Immature natural killer cell (primary cell): Measurements from ENCODE around the gene CYP8B1. TPM values are rescaled to one million over a fixed set of nuclear protein-coding genes. Genes with fewer than 3 reads are reported as not detected.

Source experiments
- DNase-seq, 3 donors: peaks; one replicate each; pipeline ENCODE4 v3.0.0; 2022; ENCODE audit warnings: mixed read lengths in 1 of 3
- H3K27ac Mint-ChIP-seq, 6 donors: one replicate each; pipeline ENCODE4 v1.8.0; 2020; ENCODE audit warnings: mixed read lengths in 6 of 6, mild to moderate bottlenecking in 5 of 6, inconsistent platforms in 4 of 6, moderate library complexity in 3 of 6
- H3K27me3 Mint-ChIP-seq, 3 donors: one replicate each; pipeline ENCODE4 v1.8.0; 2020 to 2021; ENCODE audit warnings: low read depth in 3 of 3, mild to moderate bottlenecking in 3 of 3, mixed read lengths in 3 of 3, moderate library complexity in 3 of 3, inconsistent platforms in 1 of 3
- H3K36me3 Mint-ChIP-seq, 3 donors: one replicate each; pipeline ENCODE4 v1.8.0; 2020; ENCODE audit warnings: mixed read lengths in 3 of 3, inconsistent platforms in 2 of 3, mild to moderate bottlenecking in 2 of 3
- H3K4me1 Mint-ChIP-seq, 2 donors: one replicate each; pipeline ENCODE4 v1.8.0; 2020; ENCODE audit warnings: inconsistent platforms in 2 of 2, mild to moderate bottlenecking in 2 of 2, mixed read lengths in 2 of 2, moderate library complexity in 1 of 2
- H3K4me3 Mint-ChIP-seq, 5 donors: one replicate each; pipeline ENCODE4 v1.8.0; 2020; ENCODE audit warnings: mild to moderate bottlenecking in 5 of 5, mixed read lengths in 5 of 5, inconsistent platforms in 3 of 5, moderate library complexity in 3 of 5
- H3K9me3 Mint-ChIP-seq, 6 donors: one replicate each; pipeline ENCODE4 v1.8.0; 2020; ENCODE audit warnings: mild to moderate bottlenecking in 6 of 6, mixed read lengths in 6 of 6, inconsistent platforms in 4 of 6, moderate library complexity in 3 of 6
- polyA plus RNA-seq, 3 donors: library from polyadenylated mRNA; unstranded; fragments of 300-500 nt; fragmentation: Illumina TruSeq; gene quantifications; one replicate each; pipeline ENCODE4 v1.2.3, GENCODE V29; 2021

Gene CYP8B1
- polyA plus RNA-seq, 3 donors from 2014 or later = not detected

DNA sequence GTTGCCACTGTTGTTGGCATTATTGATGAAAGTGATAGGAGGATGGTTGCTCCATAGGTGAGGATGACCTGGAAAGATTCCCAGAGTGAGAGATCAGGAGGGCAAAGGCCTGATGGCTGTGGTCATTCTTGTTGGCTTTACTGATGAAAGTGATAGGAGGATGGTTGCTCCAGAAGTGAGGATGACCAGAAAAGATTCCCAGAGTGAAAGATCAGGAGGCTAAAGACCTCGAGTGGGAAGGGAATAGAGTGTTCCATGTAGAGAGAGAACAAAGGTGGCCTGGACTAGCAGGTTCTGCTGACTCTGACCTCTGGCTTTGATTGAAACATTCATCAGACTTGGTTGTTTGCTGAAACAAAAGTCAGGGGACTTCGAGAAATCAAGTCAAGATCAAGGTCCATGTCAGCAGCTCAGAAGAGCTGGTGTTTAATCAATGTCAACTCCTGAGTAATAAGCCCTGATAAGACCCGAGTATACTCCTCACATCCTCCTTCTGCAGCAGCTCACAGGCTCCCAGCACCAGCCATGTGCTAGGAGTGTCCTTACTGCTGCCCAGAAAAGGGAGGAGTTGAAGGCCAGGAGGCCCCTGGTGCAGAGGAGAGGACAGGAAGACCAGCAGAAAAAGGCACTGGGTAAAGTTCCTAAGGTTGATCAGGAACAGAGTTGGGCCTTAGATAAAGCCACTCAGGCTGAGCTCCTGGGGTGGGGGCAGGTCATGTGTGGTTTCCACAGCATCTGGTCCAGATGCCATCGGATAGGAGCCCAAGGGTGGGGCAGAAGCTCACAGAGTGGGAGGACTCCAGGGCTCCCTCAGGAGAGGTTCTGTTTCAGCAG is 19.9 kb downstream of the CYP8B1 start:
- no peak overlapping the region for H3K4me3 Mint-ChIP-seq
- H3K27ac Mint-ChIP-seq = no peak overlapping the region
- DNase-seq = no peak
- H3K27me3 Mint-ChIP-seq = peaks cover 3 to 10% (median 4%) of the 10 kb centered on the region in 3 donors
- peaks cover 0 to 5% (median 0%) of the 10 kb centered on the region in 6 donors for H3K9me3 Mint-ChIP-seq
- H3K36me3 Mint-ChIP-seq = peaks cover 0 to 8% (median 5%) of the 10 kb centered on the region in 3 donors
- H3K4me1 Mint-ChIP-seq = no peaks in the 10 kb centered on the region

- Mint-ChIP-seq H3K36me3 (peaks cover 0 to 5% (median 4%) of the 10 kb centered on the region in 3 donors), H3K27me3 (peaks cover 3 to 10% (median 4%) of the 10 kb centered on the region in 3 donors), H3K4me3 (no peak overlapping the region), H3K4me1 (no peaks in the 10 kb centered on the region), H3K9me3 (peaks cover 0 to 5% (median 0%) of the 10 kb centered on the region in 6 donors), H3K27ac (no peak overlapping the region)
- no peak for DNase-seq
Observed at GRCh38 chr3:42855219-42855546, 20.5 kb downstream of the CYP8B1 start.

DNA sequence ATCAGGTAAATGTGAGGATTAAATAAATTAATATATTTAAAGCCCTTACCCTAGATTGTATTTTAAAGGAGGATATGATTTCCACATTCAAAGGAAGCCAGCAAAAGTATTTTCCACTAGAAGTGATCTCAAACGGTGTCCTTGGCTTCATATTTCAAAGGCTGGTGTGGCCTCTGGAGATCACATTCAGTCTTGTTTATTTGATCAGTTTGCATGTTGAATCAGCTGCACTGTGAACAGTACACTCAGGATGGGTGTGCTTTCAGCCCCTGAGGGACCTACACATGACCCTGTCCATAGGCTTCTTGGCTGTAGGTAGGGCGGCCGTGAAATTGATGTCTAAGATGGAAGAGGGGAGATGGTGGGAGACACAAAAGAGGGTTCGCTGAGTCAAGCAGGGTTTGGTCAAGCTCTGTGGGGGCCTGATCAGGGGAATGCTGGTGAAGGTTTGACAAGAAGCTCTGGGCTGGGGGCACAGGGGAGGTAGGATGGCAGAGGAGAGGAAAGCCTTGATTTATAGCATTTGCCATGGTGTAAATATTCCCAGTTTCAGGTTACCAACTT is 21.9 kb downstream of the CYP8B1 start:
- peaks cover 3 to 6% of the 10 kb centered on the region in 2 donors for H3K4me1 Mint-ChIP-seq
- DNase-seq = no peak
- peaks cover 0 to 4% (median 2%) of the 10 kb centered on the region in 3 donors for H3K36me3 Mint-ChIP-seq
- H3K27ac Mint-ChIP-seq = no peak overlapping the region
- H3K9me3 Mint-ChIP-seq = peaks cover 0 to 5% (median 0%) of the 10 kb centered on the region in 6 donors
- peaks cover 3 to 10% (median 4%) of the 10 kb centered on the region in 3 donors for H3K27me3 Mint-ChIP-seq
- H3K4me3 Mint-ChIP-seq = no peak overlapping the region

DNA sequence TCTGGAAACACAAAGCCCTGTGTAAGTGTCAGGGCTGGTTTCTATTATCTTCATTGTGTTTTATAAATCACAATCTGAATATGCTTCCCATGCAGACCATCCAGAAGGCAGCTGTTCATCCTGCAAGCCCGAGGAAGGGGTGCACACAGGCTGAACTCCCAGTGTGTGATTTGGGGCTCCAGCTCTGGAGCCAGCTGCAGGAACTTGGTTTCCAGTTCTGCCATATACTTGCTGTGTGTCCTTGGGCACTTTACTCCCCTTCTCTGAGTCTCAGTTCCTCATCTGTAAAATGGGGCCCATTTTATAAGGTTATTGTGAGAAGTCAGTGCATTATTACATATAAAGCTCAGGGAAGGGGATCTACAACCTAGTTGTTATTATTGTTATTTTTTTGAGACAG is 22.6 kb downstream of the CYP8B1 start:
- Mint-ChIP-seq H3K27me3 (peaks cover 3 to 4% (median 4%) of the 10 kb centered on the region in 3 donors), H3K4me1 (peaks cover 4 to 10% of the 10 kb centered on the region in 2 donors), H3K27ac (no peak overlapping the region), H3K9me3 (peaks cover 0 to 5% (median 0%) of the 10 kb centered on the region in 6 donors), H3K4me3 (no peak overlapping the region), H3K36me3 (peaks cover 0 to 4% (median 0%) of the 10 kb centered on the region in 3 donors)
- DNase-seq = no peak

DNA sequence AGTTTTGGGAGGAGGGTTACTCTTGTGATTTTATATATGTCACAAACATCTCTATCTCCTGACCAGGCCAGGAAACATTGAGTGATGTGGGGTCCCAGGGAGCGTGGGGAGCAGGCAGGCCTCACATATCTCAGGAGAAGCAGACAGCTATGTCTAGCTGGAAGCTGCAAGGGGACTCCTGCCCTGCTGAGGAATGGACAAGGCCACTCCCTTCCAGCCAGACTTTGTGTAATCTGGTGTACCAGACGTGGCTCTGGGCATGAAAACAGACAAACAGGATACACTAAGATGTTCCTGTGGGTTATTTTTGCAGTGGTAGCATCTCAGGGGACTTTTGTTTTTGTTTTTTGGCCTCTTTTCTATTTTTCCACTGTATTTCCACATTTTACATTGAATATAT is 23.2 kb downstream of the CYP8B1 start:
- H3K4me1 Mint-ChIP-seq = peaks cover 9 to 16% of the 10 kb centered on the region in 2 donors
- no peak overlapping the region for H3K4me3 Mint-ChIP-seq
- H3K27ac Mint-ChIP-seq = peak overlapping the region in 1 of 6 donors; percentile 0
- peaks cover 0 to 5% (median 0%) of the 10 kb centered on the region in 6 donors for H3K9me3 Mint-ChIP-seq
- peaks cover 3 to 4% (median 3%) of the 10 kb centered on the region in 3 donors for H3K27me3 Mint-ChIP-seq
- no peak for DNase-seq
- peaks cover 0 to 4% (median 0%) of the 10 kb centered on the region in 3 donors for H3K36me3 Mint-ChIP-seq

DNA sequence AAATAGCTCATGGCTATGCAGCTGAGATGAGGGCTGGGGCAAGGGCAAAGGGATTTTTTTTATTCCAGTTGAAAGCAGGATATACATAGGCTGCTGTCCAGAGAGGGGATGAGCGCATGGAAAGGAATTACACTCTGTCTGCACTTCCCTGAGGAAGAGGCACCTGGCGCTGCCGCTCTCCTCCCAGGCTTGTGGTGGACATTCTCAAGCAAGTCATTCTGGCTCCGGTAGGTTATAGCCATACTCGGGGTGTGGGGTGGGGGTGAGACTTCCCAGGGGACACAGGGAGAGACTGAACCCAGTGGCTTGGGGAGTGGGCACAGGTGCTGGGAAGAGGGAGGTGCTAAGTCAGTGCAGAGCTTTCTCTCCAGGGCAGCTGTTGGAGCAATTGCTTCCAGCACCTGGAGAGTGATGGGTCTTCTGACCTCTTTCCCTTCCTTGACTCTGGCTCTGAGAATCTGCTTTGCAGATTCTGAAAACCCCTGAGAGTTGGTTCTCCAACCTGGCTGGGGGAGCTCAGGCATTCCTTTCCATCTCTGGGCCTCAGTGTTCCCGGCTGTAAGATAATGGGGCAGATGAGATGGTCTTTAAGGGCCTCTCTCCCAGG is 24.3 kb downstream of the CYP8B1 start:
- peaks cover 20 to 28% of the 10 kb centered on the region in 2 donors for H3K4me1 Mint-ChIP-seq

DNA sequence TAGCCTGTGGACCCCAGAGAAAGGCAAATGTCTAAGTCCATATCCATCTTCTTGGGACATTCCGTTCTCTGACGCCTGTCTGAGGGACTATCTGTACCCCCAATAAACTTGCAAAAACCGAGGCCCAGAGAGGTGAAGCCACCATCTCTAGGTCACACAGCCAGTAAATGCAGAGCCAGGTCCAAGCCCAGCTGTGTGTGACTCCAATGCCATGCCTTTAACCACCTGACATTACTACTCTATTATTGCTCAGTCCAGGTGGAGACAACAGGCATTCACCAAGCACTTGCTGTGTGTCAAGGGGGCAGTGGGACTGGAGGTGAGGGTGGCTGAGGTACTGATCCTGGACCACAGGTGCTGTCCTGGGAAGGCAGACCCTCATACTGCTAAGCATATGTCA is 25.4 kb downstream of the CYP8B1 start:
- DNase-seq = no peak
- Mint-ChIP-seq H3K27ac (peak overlapping the region in 1 of 6 donors; percentile 66), H3K9me3 (peaks cover 0 to 2% (median 0%) of the 10 kb centered on the region in 6 donors), H3K36me3 (peaks cover 0 to under 1% (median 0%) of the 10 kb centered on the region in 3 donors), H3K27me3 (peaks cover 0 to 2% (median 2%) of the 10 kb centered on the region in 3 donors), H3K4me3 (no peak overlapping the region), H3K4me1 (peaks cover 22 to 34% of the 10 kb centered on the region in 2 donors)

More for the DNA sequence above, 24.3 kb downstream of the CYP8B1 start:
- Mint-ChIP-seq H3K9me3 (peaks cover 0 to 5% (median 0%) of the 10 kb centered on the region in 6 donors), H3K4me3 (no peak overlapping the region), H3K27ac (peak overlapping the region in 2 of 6 donors; percentile 25 to 66), H3K36me3 (peaks cover 0 to 4% (median 0%) of the 10 kb centered on the region in 3 donors), H3K27me3 (peaks cover 0 to 2% (median 2%) of the 10 kb centered on the region in 3 donors)
- no peak for DNase-seq

- H3K4me1 Mint-ChIP-seq = peaks cover 22 to 34% of the 10 kb centered on the region in 2 donors
- H3K27me3 Mint-ChIP-seq = peaks cover 0 to 2% (median 2%) of the 10 kb centered on the region in 3 donors
- H3K27ac Mint-ChIP-seq = peak overlapping the region in 2 of 6 donors; percentile 8 to 79
- H3K9me3 Mint-ChIP-seq = no peaks in the 10 kb centered on the region
- no peak overlapping the region for H3K4me3 Mint-ChIP-seq
- no peaks in the 10 kb centered on the region for H3K36me3 Mint-ChIP-seq
- no peak for DNase-seq
Observed at GRCh38 chr3:42849017-42849416, 26.7 kb downstream of the CYP8B1 start.

GRCh38 chr3:42847731-42848130 is 27.9 kb downstream of the CYP8B1 start:
- Mint-ChIP-seq H3K4me1 (peaks cover 22 to 34% of the 10 kb centered on the region in 2 donors), H3K27me3 (peaks cover 0 to 2% (median 0%) of the 10 kb centered on the region in 3 donors), H3K36me3 (no peaks in the 10 kb centered on the region), H3K4me3 (peak overlapping the region; percentile 63 to 83 (median 78)), H3K27ac (peak overlapping the region; percentile 42 to 94 (median 89)), H3K9me3 (no peaks in the 10 kb centered on the region)
- DNase-seq = no peak

DNA sequence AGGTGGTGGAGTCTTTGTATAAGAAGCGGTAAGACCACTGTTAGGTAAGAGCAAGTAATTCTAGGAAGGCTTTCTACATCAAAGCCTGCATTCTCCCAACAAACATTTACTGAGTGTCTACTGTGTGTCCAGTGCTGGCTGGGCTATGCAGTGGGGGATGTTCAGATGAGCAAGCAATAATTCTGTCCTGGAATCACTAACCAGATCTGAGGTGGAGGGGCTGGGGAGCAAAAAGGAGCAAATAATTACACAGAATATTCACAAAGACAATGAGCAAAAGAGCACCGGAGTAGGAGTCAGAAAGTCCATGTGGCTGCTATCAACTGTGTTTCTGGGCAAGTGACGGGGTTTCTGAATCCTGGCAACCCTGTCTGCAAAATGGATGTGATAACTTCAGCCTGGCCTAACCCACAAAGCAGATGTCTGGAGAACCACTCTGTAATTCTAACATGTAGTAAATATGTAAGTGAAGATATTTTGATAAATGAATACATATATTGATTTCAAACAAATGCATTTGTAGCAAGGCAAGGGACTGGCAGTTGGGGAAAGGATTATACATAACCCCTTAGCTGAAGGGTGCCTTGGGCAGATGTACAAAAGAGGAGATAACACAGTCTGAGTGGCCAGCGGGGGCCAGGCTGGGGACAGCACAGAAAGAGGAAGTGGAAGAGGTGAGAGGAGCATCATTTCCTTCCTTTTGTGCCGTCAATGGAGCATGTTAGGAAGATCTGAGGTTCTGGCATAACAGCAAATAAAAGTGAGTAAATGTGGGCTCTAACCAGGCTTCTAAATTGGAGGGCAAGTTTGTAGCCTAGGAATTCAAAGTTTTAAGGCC is 28.8 kb downstream of the CYP8B1 start:
- Mint-ChIP-seq H3K27me3 (peaks cover 0 to 2% (median 0%) of the 10 kb centered on the region in 3 donors), H3K9me3 (no peaks in the 10 kb centered on the region), H3K4me3 (peak overlapping the region; percentile 63 to 83 (median 78)), H3K27ac (peak overlapping the region; percentile 81 to 95 (median 93)), H3K36me3 (no peaks in the 10 kb centered on the region), H3K4me1 (peaks cover 22 to 34% of the 10 kb centered on the region in 2 donors)
- peak; percentile 62 to 66 (median 64) for DNase-seq

GRCh38 chr3:42844815-42845214 is 30.9 kb downstream of the CYP8B1 start:
- no peak for DNase-seq
- H3K27me3 Mint-ChIP-seq = peaks cover 0 to 4% (median 0%) of the 10 kb centered on the region in 3 donors
- H3K4me3 Mint-ChIP-seq = no peak overlapping the region
- H3K4me1 Mint-ChIP-seq = peaks cover 22 to 34% of the 10 kb centered on the region in 2 donors
- no peaks in the 10 kb centered on the region for H3K9me3 Mint-ChIP-seq
- H3K36me3 Mint-ChIP-seq = no peaks in the 10 kb centered on the region
- H3K27ac Mint-ChIP-seq = peak overlapping the region in 5 of 6 donors; percentile 23 to 70 (median 41)

DNA sequence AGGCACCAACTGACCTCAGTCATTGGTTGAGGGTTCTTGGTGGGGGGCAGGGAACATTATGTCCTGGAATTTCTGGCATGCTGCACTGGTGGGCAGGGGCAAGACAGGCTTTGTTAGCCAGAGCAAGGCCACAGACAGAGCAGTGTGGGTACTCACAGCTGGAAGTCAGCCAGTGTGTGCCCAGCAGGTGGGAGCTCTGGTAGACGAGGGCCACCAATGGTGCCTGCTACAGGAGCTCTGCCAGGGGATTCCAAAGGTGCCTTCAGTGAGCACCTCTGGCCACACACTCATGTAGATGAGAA is 31.3 kb downstream of the CYP8B1 start:
- Mint-ChIP-seq H3K27me3 (peaks cover 2 to 4% (median 2%) of the 10 kb centered on the region in 3 donors), H3K4me3 (no peak overlapping the region), H3K4me1 (peaks cover 22 to 33% of the 10 kb centered on the region in 2 donors), H3K27ac (peak overlapping the region in 4 of 6 donors; percentile 42 to 91 (median 55)), H3K36me3 (no peaks in the 10 kb centered on the region), H3K9me3 (no peaks in the 10 kb centered on the region)
- DNase-seq = no peak
